NCI-H1436 (cell line): ENCODE measurements around the gene F13B.
"Not testable (repeated sequence)": the region's sequence is repeated elsewhere in the genome, so short reads cannot be mapped to it uniquely, and the experiment has no call there.

Experiments used
- DNase-seq: peaks from one replicate; lab custom pipeline; 2025; lab: John Stamatoyannopoulos, UW

Gene F13B

GRCh38 chr1:197042676-197043341 lies 24.3 kb downstream of the F13B start:
- DNase-seq = no peak

GRCh38 chr1:197041486-197042353 lies 25.3 kb downstream of the F13B start:
- no peak for DNase-seq

GRCh38 chr1:197036861-197037260 lies 30.2 kb downstream of the F13B start:
- no peak for DNase-seq

- not testable (repeated sequence) for DNase-seq
These were observed 32.3 kb downstream of the F13B start for GRCh38 chr1:197034631-197035339.

GRCh38 chr1:197029749-197030148 lies 37.3 kb downstream of the F13B start:
- DNase-seq = no peak

- DNase-seq = no peak
These were observed 39.7 kb downstream of the F13B start for GRCh38 chr1:197027359-197027758.

GRCh38 chr1:197024460-197024859 lies 42.6 kb downstream of the F13B start:
- DNase-seq = no peak

- no peak for DNase-seq
These were observed 45.3 kb downstream of the F13B start for GRCh38 chr1:197021716-197022115.

- no peak for DNase-seq
These were observed 49.4 kb downstream of the F13B start for GRCh38 chr1:197017558-197018146.

- no peak for DNase-seq
These were observed 50.3 kb downstream of the F13B start for GRCh38 chr1:197016751-197017150.

GRCh38 chr1:197013234-197013633 lies 53.8 kb downstream of the F13B start:
- DNase-seq = no peak

- no peak for DNase-seq
These were observed 55.4 kb downstream of the F13B start for GRCh38 chr1:197011614-197012013.

GRCh38 chr1:197008861-197009260 lies 58.2 kb downstream of the F13B start:
- no peak for DNase-seq

GRCh38 chr1:197003132-197003531 lies 63.9 kb downstream of the F13B start:
- no peak for DNase-seq

- DNase-seq = no peak
These were observed 65.2 kb downstream of the F13B start for GRCh38 chr1:197001828-197002227.

- DNase-seq = no peak
These were observed 69.6 kb downstream of the F13B start for GRCh38 chr1:196997423-196997822.

GRCh38 chr1:196993916-196994315 lies 73.1 kb downstream of the F13B start:
- no peak for DNase-seq

GRCh38 chr1:196991919-196992651 lies 75.0 kb downstream of the F13B start:
- DNase-seq = peak; percentile 36
